ENCODE results near the gene TEKT3. TPM values are rescaled to one million over a fixed set of nuclear protein-coding genes. Genes with fewer than 3 reads are reported as not detected.

TEKT3 gene
- total RNA-seq, 1 experiment from 2014 or later = not detected

DNA sequence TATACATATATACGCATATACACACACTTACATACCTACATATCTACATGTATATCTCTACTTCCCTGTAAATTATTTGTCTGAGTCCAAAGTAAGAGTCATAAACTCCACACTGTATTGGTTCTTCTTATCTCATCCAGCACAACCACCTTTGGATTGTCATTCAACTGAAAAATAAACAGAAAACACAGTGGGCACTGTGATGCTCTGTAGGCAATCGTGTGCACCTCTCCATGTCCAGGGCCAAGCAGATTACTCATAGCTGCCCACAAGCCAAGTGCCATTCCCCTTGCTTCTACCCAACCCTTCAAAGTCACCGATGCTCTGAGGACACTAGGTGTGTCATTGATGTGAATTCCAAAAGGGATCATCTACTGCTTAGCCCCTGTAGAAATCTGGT, 12.9 kb upstream of the TEKT3 start:
- no peaks in the 10 kb centered on the region for H3F3A ChIP-seq (ENCODE audit: insufficient read depth, low read depth)
- intact Hi-C loops (cut with micrococcal nuclease; ENCODE audit: unreplicated experiment) = no loop called here

DNA sequence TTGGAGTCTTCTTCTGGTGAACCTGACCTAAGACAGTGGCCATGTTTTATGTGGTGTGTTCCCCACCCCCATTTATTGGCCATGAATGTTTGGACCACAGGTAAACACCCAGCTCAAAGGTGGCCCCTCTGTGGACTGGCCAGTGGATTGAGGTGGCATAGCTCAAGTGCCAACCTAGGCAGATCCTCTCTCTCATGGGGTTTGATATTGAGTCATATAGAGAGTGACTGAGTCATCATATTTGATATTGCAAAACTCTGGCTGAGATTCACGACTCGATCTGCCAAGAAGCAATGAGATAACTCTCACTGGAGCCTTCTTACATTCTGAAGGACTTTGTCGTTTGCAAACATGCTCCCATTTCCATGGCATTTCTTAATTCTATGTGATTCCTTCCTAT, 10.5 kb upstream of the TEKT3 start:
- Histone ChIP-seq H3K4me2 (no peak overlapping the region), H3K9me2 (ENCODE audit: insufficient read depth) (no peaks in the 10 kb centered on the region), H4K20me1 (ENCODE audit: insufficient read depth) (no peaks in the 10 kb centered on the region), H3F3A (ENCODE audit: insufficient read depth, low read depth) (no peaks in the 10 kb centered on the region), H3K4me1 (replicated peaks; ENCODE audit: insufficient read depth) (no peaks in the 10 kb centered on the region), H3K27ac (no peak overlapping the region), H3K79me2 (ENCODE audit: low read depth) (no peaks in the 10 kb centered on the region), H3K9me3 (ENCODE audit: insufficient read depth, low read depth) (no peaks in the 10 kb centered on the region), H3K4me3 (no peak overlapping the region), H2AFZ (no peak overlapping the region), H3K36me3 (ENCODE audit: low read depth) (no peaks in the 10 kb centered on the region), H3K27me3 (ENCODE audit: insufficient read depth, low read depth) (peaks cover 13% of the 10 kb centered on the region; the same call in 1 of the 2 replicates)
- ChIA-PET CTCF (interaction anchor here (0.5 kb wide), 1 partner anchor 215 kb away, joined by 3 read pairs; no protein-coding TSS in a partner anchor), POLR2A (ENCODE audit: unreplicated experiment) (interaction anchor here (0.7 kb wide), 1 partner anchor 12 kb away, joined by 6 read pairs; no protein-coding TSS in a partner anchor)
- TF ChIP-seq, protein P1, sequence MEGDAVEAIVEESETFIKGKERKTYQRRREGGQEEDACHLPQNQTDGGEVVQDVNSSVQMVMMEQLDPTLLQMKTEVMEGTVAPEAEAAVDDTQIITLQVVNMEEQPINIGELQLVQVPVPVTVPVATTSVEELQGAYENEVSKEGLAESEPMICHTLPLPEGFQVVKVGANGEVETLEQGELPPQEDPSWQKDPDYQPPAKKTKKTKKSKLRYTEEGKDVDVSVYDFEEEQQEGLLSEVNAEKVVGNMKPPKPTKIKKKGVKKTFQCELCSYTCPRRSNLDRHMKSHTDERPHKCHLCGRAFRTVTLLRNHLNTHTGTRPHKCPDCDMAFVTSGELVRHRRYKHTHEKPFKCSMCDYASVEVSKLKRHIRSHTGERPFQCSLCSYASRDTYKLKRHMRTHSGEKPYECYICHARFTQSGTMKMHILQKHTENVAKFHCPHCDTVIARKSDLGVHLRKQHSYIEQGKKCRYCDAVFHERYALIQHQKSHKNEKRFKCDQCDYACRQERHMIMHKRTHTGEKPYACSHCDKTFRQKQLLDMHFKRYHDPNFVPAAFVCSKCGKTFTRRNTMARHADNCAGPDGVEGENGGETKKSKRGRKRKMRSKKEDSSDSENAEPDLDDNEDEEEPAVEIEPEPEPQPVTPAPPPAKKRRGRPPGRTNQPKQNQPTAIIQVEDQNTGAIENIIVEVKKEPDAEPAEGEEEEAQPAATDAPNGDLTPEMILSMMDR (conservative IDR thresholded peaks at IDR 0.05) = no peak
- no peak for TF ChIP-seq EZH2 (IDR thresholded peaks at IDR 0.05; ENCODE audit: low read depth)
- BruUV-seq (replicated peaks) = no TSS peak
- intact Hi-C loops (cut with micrococcal nuclease; ENCODE audit: unreplicated experiment) = no loop called here
- DNase-seq = peak in 1 of 2 experiments; percentile 43

More for the DNA sequence above, 12.9 kb upstream of the TEKT3 start:
- CTCF ChIA-PET = no interaction called here
- Histone ChIP-seq H3K9me2 (ENCODE audit: insufficient read depth) (no peaks in the 10 kb centered on the region), H3K27ac (no peak overlapping the region), H3K4me1 (replicated peaks; ENCODE audit: insufficient read depth) (no peaks in the 10 kb centered on the region), H3K9me3 (ENCODE audit: insufficient read depth, low read depth) (no peaks in the 10 kb centered on the region), H3K79me2 (ENCODE audit: low read depth) (no peaks in the 10 kb centered on the region), H3K36me3 (ENCODE audit: low read depth) (no peaks in the 10 kb centered on the region), H3K4me2 (no peak overlapping the region), H3K4me3 (no peak overlapping the region), H2AFZ (no peak overlapping the region), H4K20me1 (ENCODE audit: insufficient read depth) (no peaks in the 10 kb centered on the region), H3K27me3 (ENCODE audit: insufficient read depth, low read depth) (peaks cover 8% of the 10 kb centered on the region; the same call in 1 of the 2 replicates)
- DNase-seq = no peak
- no TSS peak for BruUV-seq (replicated peaks)
- TF ChIP-seq, protein P1 (conservative IDR thresholded peaks at IDR 0.05) = no peak
- no peak for TF ChIP-seq EZH2 (IDR thresholded peaks at IDR 0.05; ENCODE audit: low read depth)
- POLR2A ChIA-PET (ENCODE audit: unreplicated experiment) = no interaction called here

DNA sequence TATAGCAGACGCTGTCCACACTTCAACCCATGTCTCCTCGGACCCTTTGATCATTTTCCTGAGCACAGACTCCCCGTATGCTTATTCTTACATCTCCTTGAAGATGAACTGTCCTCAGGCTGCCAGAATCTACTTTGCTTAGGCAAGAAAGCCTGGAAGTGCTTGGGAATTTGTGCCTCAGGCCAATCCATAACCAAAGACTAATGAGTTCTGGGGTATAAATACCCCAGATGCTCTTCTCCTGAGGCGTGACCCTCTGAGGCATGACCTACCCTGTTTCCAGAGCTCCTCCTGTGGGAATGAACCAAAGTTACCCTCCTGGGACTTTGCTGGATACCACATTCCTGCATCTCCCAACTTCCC, 10.1 kb upstream of the TEKT3 start:
- no peaks in the 10 kb centered on the region for H4K20me1 ChIP-seq (ENCODE audit: insufficient read depth)
- peaks cover 18% of the 10 kb centered on the region for H3K27me3 ChIP-seq (ENCODE audit: insufficient read depth, low read depth)
- POLR2A ChIA-PET (ENCODE audit: unreplicated experiment) = interaction anchor here (0.7 kb wide), 1 partner anchor 12 kb away, joined by 6 read pairs; no protein-coding TSS in a partner anchor
- no peak for TF ChIP-seq EZH2 (IDR thresholded peaks at IDR 0.05; ENCODE audit: low read depth)
- TF ChIP-seq, protein P1 (conservative IDR thresholded peaks at IDR 0.05) = no peak
- intact Hi-C loops (cut with micrococcal nuclease; ENCODE audit: unreplicated experiment) = no loop called here
- no peaks in the 10 kb centered on the region for H3K9me3 ChIP-seq (ENCODE audit: insufficient read depth, low read depth)
- no peaks in the 10 kb centered on the region for H3F3A ChIP-seq (ENCODE audit: insufficient read depth, low read depth)
- no peaks in the 10 kb centered on the region for H3K4me1 ChIP-seq (replicated peaks; ENCODE audit: insufficient read depth)
- DNase-seq = no peak
- no peak overlapping the region for H2AFZ ChIP-seq
- H3K4me3 ChIP-seq = no peak overlapping the region
- BruUV-seq (replicated peaks) = no TSS peak
- no peaks in the 10 kb centered on the region for H3K36me3 ChIP-seq (ENCODE audit: low read depth)
- CTCF ChIA-PET = no interaction called here
- no peak overlapping the region for H3K4me2 ChIP-seq
- no peaks in the 10 kb centered on the region for H3K79me2 ChIP-seq (ENCODE audit: low read depth)
- no peaks in the 10 kb centered on the region for H3K9me2 ChIP-seq (ENCODE audit: insufficient read depth)
- H3K27ac ChIP-seq = no peak overlapping the region
